ENCODE measurements around the gene TLCD3B. TPM values are rescaled to one million over a fixed set of nuclear protein-coding genes. Genes with fewer than 3 reads are reported as not detected.
A peak's percentile ranks its signal among the peaks of the same experiment; 100 is the strongest.

The TLCD3B gene
- total RNA-seq, 2 donors from 2014 or later, result 0.16 to 0.49 TPM

DNA sequence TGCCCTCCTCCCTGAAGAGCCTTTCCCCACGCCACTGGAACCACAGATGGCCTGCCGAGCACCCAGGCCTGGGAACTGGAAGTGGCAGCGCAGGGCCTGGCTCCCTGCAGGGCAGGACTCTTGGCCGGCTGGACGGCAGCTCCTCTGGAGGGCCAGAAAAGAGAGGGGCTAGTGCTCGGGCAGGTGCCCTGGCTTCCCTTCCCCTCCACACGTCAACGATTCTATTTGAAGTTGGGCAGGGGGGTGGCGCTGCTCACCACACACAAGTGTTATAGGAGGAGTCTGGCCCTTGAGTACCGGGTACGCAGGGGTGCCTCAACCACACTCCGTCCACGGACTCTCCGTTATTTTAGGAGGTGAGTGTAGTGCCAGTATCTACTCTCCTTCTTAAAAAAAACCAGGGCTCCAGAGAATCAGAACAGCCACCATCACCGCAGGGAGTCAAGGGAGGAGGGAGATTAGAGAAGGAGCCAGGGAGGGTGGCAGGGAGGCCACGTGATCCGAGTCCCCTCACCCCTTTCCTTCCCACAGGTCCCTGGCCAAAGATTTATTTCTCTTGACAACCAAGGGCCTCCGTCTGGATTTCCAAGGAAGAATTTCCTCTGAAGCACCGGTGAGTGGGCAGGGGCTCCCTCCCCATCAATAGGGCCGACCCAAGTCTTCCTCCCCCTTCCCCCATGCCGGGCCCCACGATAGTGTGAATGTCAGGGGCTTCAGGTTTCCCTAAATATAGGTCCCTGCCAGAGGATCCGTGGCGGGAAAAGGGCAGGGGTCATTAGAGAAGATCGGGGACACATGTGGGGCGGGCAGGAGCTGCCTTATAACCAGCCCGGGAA lies 33.0 kb upstream of the TLCD3B start:
- no peaks in the 10 kb centered on the region for H3K9me3 ChIP-seq
- intact Hi-C loops (cut with DNase I), result no loop called here
- H3K4me3 ChIP-seq, result peak overlapping the region; percentile 89
- H3K4me1 ChIP-seq, result peaks cover 8% of the 10 kb centered on the region
- H3K36me3 ChIP-seq, result peaks cover 10% of the 10 kb centered on the region
- H3K9ac ChIP-seq (ENCODE audit: low read depth in 2 of 2, low read length in 2 of 2), result peak overlapping the region; percentile 71 to 76
- H3K27ac ChIP-seq, result peak overlapping the region; percentile 96
- DNase-seq, result peak; percentile 81
- H3K27me3 ChIP-seq, result no peaks in the 10 kb centered on the region
- TF ChIP-seq, protein P1, sequence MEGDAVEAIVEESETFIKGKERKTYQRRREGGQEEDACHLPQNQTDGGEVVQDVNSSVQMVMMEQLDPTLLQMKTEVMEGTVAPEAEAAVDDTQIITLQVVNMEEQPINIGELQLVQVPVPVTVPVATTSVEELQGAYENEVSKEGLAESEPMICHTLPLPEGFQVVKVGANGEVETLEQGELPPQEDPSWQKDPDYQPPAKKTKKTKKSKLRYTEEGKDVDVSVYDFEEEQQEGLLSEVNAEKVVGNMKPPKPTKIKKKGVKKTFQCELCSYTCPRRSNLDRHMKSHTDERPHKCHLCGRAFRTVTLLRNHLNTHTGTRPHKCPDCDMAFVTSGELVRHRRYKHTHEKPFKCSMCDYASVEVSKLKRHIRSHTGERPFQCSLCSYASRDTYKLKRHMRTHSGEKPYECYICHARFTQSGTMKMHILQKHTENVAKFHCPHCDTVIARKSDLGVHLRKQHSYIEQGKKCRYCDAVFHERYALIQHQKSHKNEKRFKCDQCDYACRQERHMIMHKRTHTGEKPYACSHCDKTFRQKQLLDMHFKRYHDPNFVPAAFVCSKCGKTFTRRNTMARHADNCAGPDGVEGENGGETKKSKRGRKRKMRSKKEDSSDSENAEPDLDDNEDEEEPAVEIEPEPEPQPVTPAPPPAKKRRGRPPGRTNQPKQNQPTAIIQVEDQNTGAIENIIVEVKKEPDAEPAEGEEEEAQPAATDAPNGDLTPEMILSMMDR (IDR thresholded peaks at IDR 0.05), result no peak

DNA sequence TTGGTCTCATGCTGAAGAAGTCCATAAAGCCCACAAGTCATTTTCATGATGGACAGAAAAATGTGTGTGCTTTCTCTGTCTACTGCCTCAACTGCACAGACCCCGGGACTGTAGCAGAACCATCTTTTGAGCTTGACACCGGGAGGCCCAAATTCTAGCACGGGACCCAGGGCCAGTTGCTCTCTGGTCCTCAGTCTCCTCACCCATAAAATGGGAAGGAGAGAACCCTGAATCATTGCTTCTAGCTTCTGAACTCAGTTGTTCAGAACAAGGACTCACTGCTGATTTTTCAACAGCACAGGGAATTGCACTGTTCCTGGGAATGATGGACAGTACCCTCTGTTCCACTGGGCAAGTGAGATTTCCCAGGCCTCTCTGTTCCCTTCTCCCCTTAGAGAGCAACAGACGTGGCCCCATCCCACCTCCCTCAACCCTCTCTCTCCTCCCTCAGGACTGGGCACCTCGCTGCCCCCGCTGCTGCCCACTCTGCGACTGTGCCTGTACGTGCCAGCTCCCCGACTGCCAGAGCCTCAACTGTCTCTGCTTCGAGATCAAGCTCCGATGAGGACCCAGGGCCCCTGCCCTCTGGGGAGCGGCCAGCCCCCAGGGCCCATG lies 32.3 kb upstream of the TLCD3B start:
- no peak for DNase-seq
- Histone ChIP-seq H3K4me1 (peaks cover 6% of the 10 kb centered on the region), H3K9me3 (no peaks in the 10 kb centered on the region), H3K9ac (ENCODE audit: low read depth in 2 of 2, low read length in 2 of 2) (peak overlapping the region; percentile 71 to 76), H3K4me3 (peak overlapping the region; percentile 89), H3K27me3 (no peaks in the 10 kb centered on the region), H3K36me3 (peaks cover 6% of the 10 kb centered on the region), H3K27ac (peak overlapping the region; percentile 96)
- intact Hi-C loops (cut with DNase I), result no loop called here
- TF ChIP-seq, protein P1 (IDR thresholded peaks at IDR 0.05), result no peak

DNA sequence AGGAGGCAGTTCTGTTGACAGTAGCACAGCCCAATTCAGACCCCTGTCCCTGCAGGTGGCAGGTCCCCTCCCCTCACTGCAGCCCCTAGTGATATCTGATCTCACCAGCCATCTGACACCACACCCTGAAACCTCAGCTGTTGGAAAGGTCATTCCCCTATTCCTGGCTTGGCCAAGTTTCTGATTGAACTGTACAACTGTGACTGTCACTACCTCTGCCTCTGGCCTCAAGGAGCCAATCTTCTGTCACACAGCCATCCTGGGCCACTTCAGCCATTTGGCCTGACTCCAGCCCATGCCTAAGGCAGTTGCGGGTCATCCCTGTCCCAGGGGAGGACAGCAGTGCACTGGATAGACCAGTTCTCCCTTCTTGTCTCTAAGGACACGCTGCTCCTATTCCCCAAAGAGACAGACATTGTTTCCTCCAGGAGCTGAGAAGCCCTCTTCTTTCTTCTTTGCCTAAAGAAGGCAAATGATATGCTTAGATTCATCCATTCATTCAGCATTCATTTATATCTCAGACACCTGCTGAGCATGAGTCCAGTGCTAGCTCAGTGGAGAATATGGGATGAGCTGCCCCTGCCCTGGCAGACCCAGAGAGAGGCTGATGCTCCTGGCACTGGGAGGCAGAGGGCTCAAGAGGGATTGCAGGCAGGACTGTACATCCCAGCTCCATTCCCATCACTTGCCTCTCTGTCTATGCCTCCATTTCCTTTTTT lies 29.9 kb upstream of the TLCD3B start:
- intact Hi-C loops (cut with DNase I), result no loop called here
- Histone ChIP-seq H3K4me1 (peaks cover 4% of the 10 kb centered on the region), H3K27me3 (no peaks in the 10 kb centered on the region), H3K4me3 (no peak overlapping the region), H3K9ac (ENCODE audit: low read depth in 2 of 2, low read length in 2 of 2) (peak overlapping the region in 1 of 2 donors; percentile 12), H3K36me3 (no peaks in the 10 kb centered on the region), H3K9me3 (no peaks in the 10 kb centered on the region), H3K27ac (no peak overlapping the region)
- no peak for DNase-seq
- TF ChIP-seq, protein P1 (IDR thresholded peaks at IDR 0.05), result no peak

DNA sequence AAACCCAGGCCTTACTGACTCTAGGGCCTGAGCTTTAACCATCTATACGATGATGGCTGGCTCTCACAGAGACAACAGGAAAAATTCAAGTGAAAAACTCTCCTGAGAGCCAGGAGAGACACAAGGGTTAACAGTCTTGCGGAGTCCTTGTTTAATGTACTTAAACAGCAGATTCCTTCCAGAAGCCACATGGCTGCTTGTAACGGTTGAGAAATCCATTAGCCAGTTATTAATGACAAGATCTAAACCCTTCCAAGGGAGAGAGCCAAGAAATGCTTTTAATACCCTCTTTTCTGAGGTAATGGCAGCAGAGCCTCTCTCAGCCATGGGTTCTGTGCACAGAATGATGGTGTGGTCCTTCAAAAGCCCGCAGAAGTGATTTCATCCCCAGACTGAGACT lies 29.3 kb upstream of the TLCD3B start:
- no peak overlapping the region for H3K9ac ChIP-seq (ENCODE audit: low read depth in 2 of 2, low read length in 2 of 2)
- DNase-seq, result no peak
- TF ChIP-seq, protein P1 (IDR thresholded peaks at IDR 0.05), result no peak
- no peaks in the 10 kb centered on the region for H3K9me3 ChIP-seq
- peaks cover 4% of the 10 kb centered on the region for H3K4me1 ChIP-seq
- H3K36me3 ChIP-seq, result no peaks in the 10 kb centered on the region
- H3K27me3 ChIP-seq, result no peaks in the 10 kb centered on the region
- H3K27ac ChIP-seq, result no peak overlapping the region
- intact Hi-C loops (cut with DNase I), result no loop called here
- H3K4me3 ChIP-seq, result no peak overlapping the region

DNA sequence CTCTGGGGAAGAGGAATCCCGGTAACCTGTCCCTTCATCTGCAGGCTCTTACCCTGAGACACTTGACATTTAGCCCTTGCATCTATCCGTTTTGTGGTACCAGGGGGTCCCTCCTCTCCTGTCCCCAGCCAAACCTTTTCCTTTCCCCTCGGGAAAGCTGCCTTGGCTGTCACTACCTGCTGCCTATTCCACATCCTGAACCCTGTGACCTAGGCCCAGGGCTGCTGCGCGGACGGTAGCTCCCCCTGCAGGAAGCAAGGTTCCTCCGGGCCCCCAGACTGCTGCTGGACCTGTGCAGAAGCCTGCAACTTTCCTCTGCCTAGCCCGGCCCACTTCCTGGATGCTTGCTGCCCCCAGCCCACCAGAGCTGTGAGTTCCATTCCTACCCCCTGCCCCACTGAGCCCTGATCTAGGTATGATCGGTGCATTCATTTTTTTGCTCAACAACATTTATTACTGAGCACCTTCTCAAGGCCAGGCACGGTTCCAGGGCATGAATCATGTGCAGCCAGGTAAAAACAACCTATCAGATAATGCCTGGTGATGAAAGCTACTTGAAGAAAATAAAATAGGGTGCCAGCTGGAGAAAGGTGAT lies 24.0 kb upstream of the TLCD3B start:
- Histone ChIP-seq H3K36me3 (no peaks in the 10 kb centered on the region), H3K4me1 (peaks cover 4% of the 10 kb centered on the region), H3K27me3 (no peaks in the 10 kb centered on the region), H3K9ac (ENCODE audit: low read depth in 2 of 2, low read length in 2 of 2) (no peak overlapping the region), H3K27ac (no peak overlapping the region), H3K9me3 (no peaks in the 10 kb centered on the region), H3K4me3 (no peak overlapping the region)
- intact Hi-C loops (cut with DNase I), result no loop called here
- TF ChIP-seq, protein P1 (IDR thresholded peaks at IDR 0.05), result peak; percentile 61
- peak; percentile 67 for DNase-seq
